Esophagus squamous epithelium (tissue), 5 donors: ENCODE data around the gene DOCK8. TPM values are rescaled to one million over a fixed set of nuclear protein-coding genes. Genes with fewer than 3 reads are reported as not detected.
A peak's percentile ranks its signal among the peaks of the same experiment; 100 is the strongest.

Experiments used
- DNase-seq: peaks from one replicate; lab custom pipeline; 2025; lab: John Stamatoyannopoulos, UW
- H3K27ac ChIP-seq, 4 donors: fragments of 200-600 bp; sonication (generic); one replicate each; pipeline ENCODE4 v1.5.1; 2016 to 2019; ENCODE audit warnings: mild to moderate bottlenecking in 1 of 4
- H3K27me3 ChIP-seq, 4 donors: fragments of 200-600 bp; sonication (generic); 1 replicate in 3 of 4; 2 replicates in 1 of 4; pipeline versions ENCODE4 v1.5.1 to v1.6.0; 2017 to 2021; ENCODE audit warnings: antibody characterized with exemption in 1 of 4
- H3K36me3 ChIP-seq, 3 donors: fragments of 200-600 bp; sonication (generic); one replicate each; pipeline ENCODE4 v1.5.1; 2016 to 2019
- H3K4me1 ChIP-seq, 3 donors: fragments of 200-600 bp; sonication (generic); one replicate each; pipeline ENCODE4 v1.5.1; 2017 to 2019
- H3K4me3 ChIP-seq, 4 donors: fragments of 200-600 bp; sonication (generic); 1 replicate in 3 of 4; 2 replicates in 1 of 4; pipeline ENCODE4 v1.5.1; 2016 to 2019; ENCODE audit warnings: mild to moderate bottlenecking in 2 of 4, moderate library complexity in 1 of 4
- H3K9me3 ChIP-seq, 3 donors: fragments of 200-600 bp; sonication (generic); one replicate each; pipeline ENCODE4 v1.5.1; 2016 to 2019
- CTCF ChIP-seq, 6 experiments: fragments of 450-650 bp in 4 of 6; fragments of 200-600 bp in 2 of 6; sonication (generic) in 2 of 6; IDR thresholded peaks; one replicate each; pipeline ENCODE4 v1.5.1; 2016 to 2019; ENCODE audit warnings: antibody characterized with exemption in 6 of 6, mild to moderate bottlenecking in 4 of 6, moderate library complexity in 4 of 6
- POLR2A ChIP-seq, 4 donors: fragments of 450-650 bp; IDR thresholded peaks; one replicate each; pipeline ENCODE4 v1.6.1; 2017; ENCODE audit warnings: antibody characterized with exemption in 4 of 4, mild to moderate bottlenecking in 4 of 4, moderate library complexity in 3 of 4
- WGBS, 2 donors: methylation state at CpG; one replicate each; pipeline ENCODE4 v1.1.5; 2018; 5-methylcytosine and 5-hydroxymethylcytosine counted together
- intact Hi-C: fragments of 100-400 bp; cut with DNase I; formaldehyde crosslinking; loops from one replicate; pipeline ENCODE4 v1.15.0; 2022
- total RNA-seq, 4 donors: library from RNA; depleted of rRNA; stranded (reverse); fragments of >200 nt; gene quantifications; one replicate each; pipeline ENCODE4 v1.1.0, GENCODE V29; 2016
- donor health status: DM: yes; HTN: yes; CAD: no.

The DOCK8 gene
- total RNA-seq, 4 donors from 2014 or later = 6.9 to 21.6 (median 15.2) TPM

GRCh38 chr9:436482-436881 lies 221.8 kb downstream of the DOCK8 start:
- Histone ChIP-seq H3K4me1 (peaks cover 0 to 20% (median 4%) of the 10 kb centered on the region in 3 donors), H3K4me3 (no peak overlapping the region), H3K36me3 (peaks cover 0 to 85% (median 11%) of the 10 kb centered on the region in 3 donors), H3K27ac (peak overlapping the region in 3 of 4 donors; percentile 28 to 83 (median 69)), H3K27me3 (no peaks in the 10 kb centered on the region), H3K9me3 (no peaks in the 10 kb centered on the region)
- no peak for DNase-seq
- intact Hi-C loops = no loop called here
- TF ChIP-seq CTCF (IDR thresholded peaks at IDR 0.05) (no peak), POLR2A (IDR thresholded peaks at IDR 0.05) (no peak)
- 62 to 81% methylated on average over 3 of the region's 3 CpGs for WGBS, 2 donors

GRCh38 chr9:437066-437465 lies 222.4 kb downstream of the DOCK8 start:
- peaks cover 0 to 85% (median 11%) of the 10 kb centered on the region in 3 donors for H3K36me3 ChIP-seq
- peak overlapping the region in 3 of 4 donors; percentile 28 to 83 (median 69) for H3K27ac ChIP-seq
- TF ChIP-seq POLR2A (IDR thresholded peaks at IDR 0.05) (no peak), CTCF (IDR thresholded peaks at IDR 0.05) (no peak)
- intact Hi-C loops = no loop called here
- no peaks in the 10 kb centered on the region for H3K27me3 ChIP-seq
- 83 to 93% methylated on average over 1 of the region's 1 CpG for WGBS, 2 donors
- H3K4me1 ChIP-seq = peaks cover 0 to 20% (median 4%) of the 10 kb centered on the region in 3 donors
- no peak overlapping the region for H3K4me3 ChIP-seq
- no peaks in the 10 kb centered on the region for H3K9me3 ChIP-seq
- DNase-seq = no peak

GRCh38 chr9:437574-438001 lies 222.9 kb downstream of the DOCK8 start:
- Histone ChIP-seq H3K9me3 (no peaks in the 10 kb centered on the region), H3K27ac (peak overlapping the region in 3 of 4 donors; percentile 28 to 83 (median 74)), H3K4me1 (peaks cover 0 to 20% (median 4%) of the 10 kb centered on the region in 3 donors), H3K36me3 (peaks cover 0 to 85% (median 6%) of the 10 kb centered on the region in 3 donors), H3K4me3 (no peak overlapping the region), H3K27me3 (no peaks in the 10 kb centered on the region)
- WGBS, 2 donors = 56 to 62% methylated on average over 1 of the region's 1 CpG
- intact Hi-C loops = no loop called here
- DNase-seq = no peak
- TF ChIP-seq POLR2A (IDR thresholded peaks at IDR 0.05) (no peak), CTCF (IDR thresholded peaks at IDR 0.05) (no peak)

GRCh38 chr9:438066-438465 lies 223.4 kb downstream of the DOCK8 start:
- no peaks in the 10 kb centered on the region for H3K9me3 ChIP-seq
- H3K27me3 ChIP-seq = no peaks in the 10 kb centered on the region
- no peak overlapping the region for H3K4me3 ChIP-seq
- H3K36me3 ChIP-seq = peaks cover 0 to 85% (median 4%) of the 10 kb centered on the region in 3 donors
- DNase-seq = no peak
- peak overlapping the region; percentile 3 to 82 (median 68) for H3K27ac ChIP-seq
- no peak for TF ChIP-seq CTCF (IDR thresholded peaks at IDR 0.05)
- TF ChIP-seq POLR2A (IDR thresholded peaks at IDR 0.05) = no peak
- intact Hi-C loops = no loop called here
- H3K4me1 ChIP-seq = peaks cover 0 to 20% (median 4%) of the 10 kb centered on the region in 3 donors
- WGBS, 2 donors = 35 to 90% methylated on average over 2 of the region's 2 CpGs

- H3K27me3 ChIP-seq = no peaks in the 10 kb centered on the region
- TF ChIP-seq POLR2A (IDR thresholded peaks at IDR 0.05) = no peak
- no peak for TF ChIP-seq CTCF (IDR thresholded peaks at IDR 0.05)
- peak overlapping the region; percentile 3 to 82 (median 68) for H3K27ac ChIP-seq
- intact Hi-C loops = no loop called here
- no peak overlapping the region for H3K4me3 ChIP-seq
- H3K36me3 ChIP-seq = peaks cover 0 to 85% (median 4%) of the 10 kb centered on the region in 3 donors
- DNase-seq = no peak
- WGBS, 2 donors = 72 to 87% methylated on average over 13 to 19 of the region's 20 CpGs
- no peaks in the 10 kb centered on the region for H3K9me3 ChIP-seq
- peaks cover 0 to 20% (median 4%) of the 10 kb centered on the region in 3 donors for H3K4me1 ChIP-seq
Observed at GRCh38 chr9:438961-439768, 224.5 kb downstream of the DOCK8 start.
